ENCODE measurements around the gene SPHKAP. TPM values are rescaled to one million over a fixed set of nuclear protein-coding genes. Genes with fewer than 3 reads are reported as not detected.

SPHKAP gene
- total RNA-seq, 3 donors from 2014 or later = 0.09 to 0.38 (median 0.22) TPM

DNA sequence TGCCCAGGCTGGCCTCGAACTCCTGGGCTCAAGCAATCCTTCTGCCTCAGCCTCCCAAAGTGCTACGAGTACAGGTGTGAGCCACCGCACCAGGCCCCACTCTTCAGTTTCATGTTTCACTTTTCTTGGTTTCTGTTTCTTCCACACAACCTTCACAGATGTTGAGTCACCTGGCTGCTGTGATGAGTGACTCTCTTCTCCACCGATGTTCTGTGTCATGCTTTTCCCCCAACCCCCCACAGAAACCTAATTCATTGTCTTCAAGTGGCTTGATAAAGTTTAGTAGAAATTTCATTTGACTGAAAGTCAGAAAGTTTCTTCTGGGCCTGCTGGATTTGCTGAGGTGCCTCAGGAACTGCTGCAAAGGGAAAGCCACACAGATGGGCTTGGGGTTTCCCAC lies 78.5 kb downstream of the SPHKAP start:
- H3K4me3 ChIP-seq = no peak overlapping the region
- TF ChIP-seq, protein P1, sequence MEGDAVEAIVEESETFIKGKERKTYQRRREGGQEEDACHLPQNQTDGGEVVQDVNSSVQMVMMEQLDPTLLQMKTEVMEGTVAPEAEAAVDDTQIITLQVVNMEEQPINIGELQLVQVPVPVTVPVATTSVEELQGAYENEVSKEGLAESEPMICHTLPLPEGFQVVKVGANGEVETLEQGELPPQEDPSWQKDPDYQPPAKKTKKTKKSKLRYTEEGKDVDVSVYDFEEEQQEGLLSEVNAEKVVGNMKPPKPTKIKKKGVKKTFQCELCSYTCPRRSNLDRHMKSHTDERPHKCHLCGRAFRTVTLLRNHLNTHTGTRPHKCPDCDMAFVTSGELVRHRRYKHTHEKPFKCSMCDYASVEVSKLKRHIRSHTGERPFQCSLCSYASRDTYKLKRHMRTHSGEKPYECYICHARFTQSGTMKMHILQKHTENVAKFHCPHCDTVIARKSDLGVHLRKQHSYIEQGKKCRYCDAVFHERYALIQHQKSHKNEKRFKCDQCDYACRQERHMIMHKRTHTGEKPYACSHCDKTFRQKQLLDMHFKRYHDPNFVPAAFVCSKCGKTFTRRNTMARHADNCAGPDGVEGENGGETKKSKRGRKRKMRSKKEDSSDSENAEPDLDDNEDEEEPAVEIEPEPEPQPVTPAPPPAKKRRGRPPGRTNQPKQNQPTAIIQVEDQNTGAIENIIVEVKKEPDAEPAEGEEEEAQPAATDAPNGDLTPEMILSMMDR (IDR thresholded peaks at IDR 0.05) = no peak
- no peak for DNase-seq
- no peaks in the 10 kb centered on the region for H3K4me1 ChIP-seq (ENCODE audit: low read depth)
- H3K9me3 ChIP-seq = no peaks in the 10 kb centered on the region
- no peak for ATAC-seq
- no peaks in the 10 kb centered on the region for H3K36me3 ChIP-seq (ENCODE audit: low read depth)
- intact Hi-C loops (cut with DNase I, micrococcal nuclease) = no loop called here

DNA sequence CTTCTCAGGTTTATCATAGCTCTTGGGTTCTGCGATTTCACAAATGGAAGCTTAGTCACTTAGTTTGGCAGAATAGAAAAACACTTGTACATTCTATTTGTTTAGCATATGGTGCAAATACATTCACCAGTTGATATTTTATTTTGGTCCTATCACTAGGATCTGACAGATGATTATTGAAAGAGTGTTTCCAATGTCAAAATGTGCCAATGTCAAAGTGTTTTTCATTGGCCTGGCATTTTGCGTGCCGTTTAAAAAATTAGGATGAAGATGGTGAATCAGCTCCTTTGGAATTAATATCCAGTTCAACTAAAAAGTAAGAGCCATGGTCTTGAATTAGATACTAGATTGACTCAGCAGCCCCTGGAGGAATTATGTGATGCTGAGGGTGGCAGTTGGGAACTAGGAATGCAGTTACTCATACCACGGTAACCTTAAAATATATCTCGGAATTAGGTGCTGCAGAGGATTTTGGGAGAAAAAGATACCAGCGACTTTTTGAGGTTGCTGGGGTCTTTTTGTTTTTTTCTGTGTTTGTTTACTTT lies 87.0 kb downstream of the SPHKAP start:
- H3K4me1 ChIP-seq (ENCODE audit: low read depth) = no peaks in the 10 kb centered on the region
- no peak for DNase-seq
- TF ChIP-seq, protein P1 (IDR thresholded peaks at IDR 0.05) = no peak
- ATAC-seq = no peak
- no peaks in the 10 kb centered on the region for H3K9me3 ChIP-seq
- no peak overlapping the region for H3K4me3 ChIP-seq
- intact Hi-C loops (cut with DNase I, micrococcal nuclease) = no loop called here
- H3K36me3 ChIP-seq (ENCODE audit: low read depth) = no peaks in the 10 kb centered on the region

- ATAC-seq (no peak), DNase-seq (no peak)
- no peaks in the 10 kb centered on the region for H3K9me3 ChIP-seq
- no peak overlapping the region for H3K4me3 ChIP-seq
- TF ChIP-seq, protein P1 (IDR thresholded peaks at IDR 0.05) = no peak
- intact Hi-C loops (cut with DNase I, micrococcal nuclease) = no loop called here
- no peaks in the 10 kb centered on the region for H3K4me1 ChIP-seq (ENCODE audit: low read depth)
- no peaks in the 10 kb centered on the region for H3K36me3 ChIP-seq (ENCODE audit: low read depth)
Measured at GRCh38 chr2:228092056-228092455, 89.4 kb downstream of the SPHKAP start.

- no peaks in the 10 kb centered on the region for H3K36me3 ChIP-seq (ENCODE audit: low read depth)
- ATAC-seq (no peak), DNase-seq (no peak)
- no peaks in the 10 kb centered on the region for H3K9me3 ChIP-seq
- intact Hi-C loops (cut with DNase I, micrococcal nuclease) = no loop called here
- no peaks in the 10 kb centered on the region for H3K4me1 ChIP-seq (ENCODE audit: low read depth)
- H3K4me3 ChIP-seq = no peak overlapping the region
- TF ChIP-seq, protein P1 (IDR thresholded peaks at IDR 0.05) = no peak
Measured at GRCh38 chr2:228086561-228086960, 94.9 kb downstream of the SPHKAP start.

- Histone ChIP-seq H3K36me3 (ENCODE audit: low read depth) (no peaks in the 10 kb centered on the region), H3K9me3 (no peaks in the 10 kb centered on the region), H3K4me3 (no peak overlapping the region), H3K4me1 (ENCODE audit: low read depth) (no peaks in the 10 kb centered on the region)
- ATAC-seq = no peak
- DNase-seq = no peak
- TF ChIP-seq, protein P1 (IDR thresholded peaks at IDR 0.05) = no peak
- intact Hi-C loops (cut with DNase I, micrococcal nuclease) = no loop called here
Measured at GRCh38 chr2:228084717-228085116, 96.8 kb downstream of the SPHKAP start.

- no peaks in the 10 kb centered on the region for H3K9me3 ChIP-seq
- no peak for DNase-seq
- H3K4me1 ChIP-seq (ENCODE audit: low read depth) = no peaks in the 10 kb centered on the region
- TF ChIP-seq, protein P1 (IDR thresholded peaks at IDR 0.05) = no peak
- no peak for ATAC-seq
- no peaks in the 10 kb centered on the region for H3K36me3 ChIP-seq (ENCODE audit: low read depth)
- intact Hi-C loops (cut with DNase I, micrococcal nuclease) = no loop called here
- H3K4me3 ChIP-seq = no peak overlapping the region
Measured at GRCh38 chr2:228083131-228083530, 98.4 kb downstream of the SPHKAP start.

Data from mucosa of descending colon (tissue), 3 donors.